Gastroesophageal sphincter (tissue), 3 donors: ENCODE measurements around the gene C20orf144.

Source experiments
- EP300 ChIP-seq: sonication (generic); formaldehyde crosslinking; IDR thresholded peaks from one replicate; pipeline ENCODE4 v1.6.1; 2017; ENCODE audit warnings: antibody characterized with exemption, mild to moderate bottlenecking
- POLR2A ChIP-seq, 2 donors: fragments of 450-650 bp; IDR thresholded peaks; one replicate each; pipeline ENCODE4 v1.6.1; 2017; ENCODE audit warnings: antibody characterized with exemption in 2 of 2, mild to moderate bottlenecking in 2 of 2, moderate library complexity in 1 of 2
- POLR2AphosphoS5 ChIP-seq: sonication (generic); formaldehyde crosslinking; IDR thresholded peaks from one replicate; pipeline ENCODE4 v1.6.1; 2017; ENCODE audit warnings: antibody characterized with exemption
- TF ChIP-seq, protein P1 (sequence below), 4 experiments: fragments of 200-600 bp in 2 of 4; fragments of 450-650 bp in 2 of 4; sonication (generic) in 1 of 4; IDR thresholded peaks; one replicate each; pipeline ENCODE4 v1.5.1; 2017 to 2019; ENCODE audit warnings: antibody characterized with exemption in 4 of 4, mild to moderate bottlenecking in 2 of 4, moderate library complexity in 2 of 4

DNA sequence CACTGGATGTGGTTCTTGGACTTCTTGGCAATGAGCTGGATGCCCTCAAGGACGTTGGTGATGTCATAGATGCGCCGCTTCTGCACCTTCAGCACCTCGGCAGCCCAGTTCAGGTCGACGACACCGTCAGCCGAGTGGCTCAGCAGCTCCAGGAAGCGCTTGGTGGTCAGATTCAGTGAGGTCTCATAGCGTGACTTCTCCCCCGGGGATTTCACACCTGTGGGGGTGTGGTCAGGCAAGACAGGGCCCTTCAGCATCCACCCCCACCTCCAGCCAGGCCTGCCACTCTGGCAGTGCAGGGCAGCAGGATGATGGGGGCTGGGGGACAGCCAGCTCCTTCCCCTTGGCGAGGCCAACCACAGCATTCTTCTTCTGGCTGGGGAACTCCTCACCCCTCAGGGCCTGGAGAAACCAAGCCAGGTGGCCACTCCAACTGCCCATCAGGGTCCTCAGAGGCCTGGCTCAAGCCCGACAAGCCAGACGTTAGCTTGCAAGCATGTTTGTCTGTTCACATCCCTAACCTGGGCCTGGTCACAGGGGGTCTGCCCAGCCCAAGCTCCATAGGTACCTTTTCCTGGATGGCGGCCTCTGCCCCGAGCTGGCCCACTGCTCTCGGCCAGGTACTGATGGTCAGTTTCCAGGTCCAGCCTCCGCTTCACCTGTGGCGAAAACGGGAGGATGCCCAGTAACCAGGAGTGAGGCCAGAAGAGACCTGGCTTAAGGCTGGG, 17.8 kb downstream of the C20orf144 start:
- TF ChIP-seq, protein P1, sequence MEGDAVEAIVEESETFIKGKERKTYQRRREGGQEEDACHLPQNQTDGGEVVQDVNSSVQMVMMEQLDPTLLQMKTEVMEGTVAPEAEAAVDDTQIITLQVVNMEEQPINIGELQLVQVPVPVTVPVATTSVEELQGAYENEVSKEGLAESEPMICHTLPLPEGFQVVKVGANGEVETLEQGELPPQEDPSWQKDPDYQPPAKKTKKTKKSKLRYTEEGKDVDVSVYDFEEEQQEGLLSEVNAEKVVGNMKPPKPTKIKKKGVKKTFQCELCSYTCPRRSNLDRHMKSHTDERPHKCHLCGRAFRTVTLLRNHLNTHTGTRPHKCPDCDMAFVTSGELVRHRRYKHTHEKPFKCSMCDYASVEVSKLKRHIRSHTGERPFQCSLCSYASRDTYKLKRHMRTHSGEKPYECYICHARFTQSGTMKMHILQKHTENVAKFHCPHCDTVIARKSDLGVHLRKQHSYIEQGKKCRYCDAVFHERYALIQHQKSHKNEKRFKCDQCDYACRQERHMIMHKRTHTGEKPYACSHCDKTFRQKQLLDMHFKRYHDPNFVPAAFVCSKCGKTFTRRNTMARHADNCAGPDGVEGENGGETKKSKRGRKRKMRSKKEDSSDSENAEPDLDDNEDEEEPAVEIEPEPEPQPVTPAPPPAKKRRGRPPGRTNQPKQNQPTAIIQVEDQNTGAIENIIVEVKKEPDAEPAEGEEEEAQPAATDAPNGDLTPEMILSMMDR (IDR thresholded peaks at IDR 0.05): no peak
- TF ChIP-seq EP300 (no peak), POLR2A (IDR thresholded peaks at IDR 0.05) (no peak), POLR2AphosphoS5 (no peak)
